HUDEP-2 (cell line): ENCODE results near the gene CLEC4A.
"Not testable (repeated sequence)": the region's sequence is repeated elsewhere in the genome, so short reads cannot be mapped to it uniquely, and the experiment has no call there.

ENCODE experiments used
- DNase-seq, 76 experiments: peaks; one replicate each; lab custom pipeline; 2025; ENCODE audit not compliant: unreplicated experiment in 76 of 76; lab: John Stamatoyannopoulos, UW

The CLEC4A gene

DNA sequence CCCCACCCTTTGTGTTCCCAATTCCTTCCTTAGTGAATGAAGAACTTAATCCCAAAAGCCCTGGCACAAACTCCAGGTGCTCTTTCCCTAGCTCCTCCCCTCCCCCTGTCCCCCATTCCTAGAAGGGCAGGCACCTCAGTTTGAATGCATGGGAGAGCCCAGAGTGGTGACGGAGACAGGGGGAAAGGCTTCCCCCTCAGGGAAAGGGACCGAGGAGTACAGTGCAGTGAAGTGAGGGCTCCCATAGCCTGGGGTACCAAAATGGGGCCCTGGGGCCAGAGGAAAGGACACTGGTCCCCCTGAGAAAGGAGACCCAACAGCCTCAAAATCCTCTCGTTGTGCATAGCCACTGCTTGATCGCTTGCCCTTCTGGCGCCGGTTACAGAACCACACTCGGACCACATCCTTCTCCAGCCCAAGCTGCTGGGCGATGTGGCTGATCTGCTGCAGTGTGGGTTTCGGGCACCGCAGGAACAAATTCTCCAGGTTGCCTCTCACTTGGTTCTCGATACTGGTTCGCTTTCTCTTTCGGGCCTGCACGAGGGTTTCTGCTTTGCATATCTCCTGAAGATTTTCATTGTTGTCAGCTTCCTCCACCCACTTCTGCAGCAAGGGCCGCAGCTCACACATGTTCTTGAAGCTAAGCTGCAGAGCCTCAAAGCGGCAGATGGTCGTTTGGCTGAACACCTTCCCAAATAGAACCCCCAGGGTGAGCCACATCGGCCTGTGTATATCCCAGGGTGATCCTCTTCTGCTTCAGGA is 10.4 kb downstream of the CLEC4A start:
- DNase-seq = not testable (repeated sequence)

DNA sequence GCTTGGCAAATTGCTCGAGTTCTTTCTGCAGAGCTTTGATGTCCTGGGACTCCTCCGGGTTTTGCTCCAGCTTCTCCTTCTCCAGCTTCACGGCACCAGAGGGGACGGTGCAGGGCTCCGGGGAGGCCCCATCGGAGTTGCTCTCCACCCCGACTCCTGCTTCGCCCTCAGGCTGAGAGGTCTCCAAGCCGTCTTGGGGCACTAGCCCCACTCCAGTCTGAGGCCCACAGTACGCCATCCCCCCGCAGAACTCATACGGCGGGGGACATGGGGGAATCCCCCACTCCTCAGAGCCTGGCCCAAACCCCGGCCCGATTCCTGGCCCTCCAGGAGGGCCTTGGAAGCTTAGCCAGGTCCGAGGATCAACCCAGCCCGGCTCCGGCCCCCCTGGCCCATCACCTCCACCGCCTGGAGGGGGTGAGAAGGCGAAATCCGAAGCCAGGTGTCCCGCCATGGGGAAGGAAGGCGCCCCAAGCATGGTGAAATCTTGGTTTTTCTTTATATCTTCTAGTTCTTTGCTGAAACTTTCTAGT is 11.0 kb downstream of the CLEC4A start:
- not testable (repeated sequence) for DNase-seq

- not testable (repeated sequence) for DNase-seq
Measured at GRCh38 chr12:8141647-8142046, 18.2 kb downstream of the CLEC4A start.

- no peak for DNase-seq
Measured at GRCh38 chr12:8143261-8143660, 19.8 kb downstream of the CLEC4A start.

DNA sequence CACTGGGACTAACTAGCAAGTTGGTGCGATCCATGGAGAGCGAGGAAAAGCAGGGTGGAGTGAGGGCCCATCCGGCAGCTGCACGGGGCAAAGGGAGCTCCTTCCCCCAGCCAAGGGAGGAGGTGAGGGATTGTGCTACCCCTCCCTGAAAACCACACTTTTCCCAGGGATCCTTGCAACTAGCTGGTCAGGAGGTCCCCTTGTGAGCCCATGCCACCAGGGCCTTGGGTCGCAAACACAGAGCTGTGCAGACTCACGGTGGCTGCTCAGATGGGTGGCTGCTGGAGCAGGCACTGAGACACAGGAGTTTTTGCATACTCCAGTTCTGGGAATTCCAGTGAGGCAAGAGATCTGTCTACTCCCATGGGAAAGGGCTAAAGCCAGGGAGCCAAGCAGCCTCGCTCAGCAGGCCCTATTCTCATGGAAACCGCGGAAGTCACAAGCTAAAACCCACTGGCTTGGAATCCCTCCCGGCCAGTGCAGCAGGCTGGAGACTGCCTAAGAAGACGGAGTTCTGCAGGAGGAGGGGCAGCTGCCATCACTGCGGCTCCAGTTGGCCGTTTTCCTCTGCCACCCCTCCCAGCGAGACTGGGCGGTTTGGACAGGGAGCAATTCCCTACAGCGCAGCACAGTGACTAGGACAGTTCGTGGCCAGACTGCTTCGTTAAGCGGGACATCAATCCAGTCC is 22.5 kb downstream of the CLEC4A start:
- no peak for DNase-seq

- DNase-seq = no peak
Measured at GRCh38 chr12:8146442-8146771, 23.0 kb downstream of the CLEC4A start.

DNA sequence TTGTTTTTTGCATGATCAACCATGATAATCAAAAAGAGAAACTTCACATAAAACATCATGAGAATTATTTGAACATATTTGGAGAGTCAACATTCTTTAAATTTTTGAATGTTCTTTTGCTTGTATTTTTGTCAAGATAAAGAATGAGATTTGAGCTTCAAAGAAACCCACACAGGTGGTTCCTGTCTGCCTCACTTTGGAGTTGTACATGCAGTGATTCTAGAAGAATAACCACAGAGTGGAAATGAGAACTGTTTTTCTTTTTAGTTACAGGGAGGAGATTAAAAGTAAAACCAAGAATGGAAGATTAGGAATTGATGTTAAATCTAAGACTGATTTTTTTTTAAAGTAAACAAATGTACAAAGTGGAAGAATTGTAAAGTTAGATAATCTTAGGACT is 31.1 kb downstream of the CLEC4A start:
- DNase-seq = no peak

- no peak for DNase-seq
Measured at GRCh38 chr12:8156416-8156815, 33.0 kb downstream of the CLEC4A start.

GRCh38 chr12:8156845-8157244 is 33.4 kb downstream of the CLEC4A start, which contains the start of gene ZNF705A:
TSS of gene ZNF705A (plus strand) at chr12:8157015. CDS start at chr12:8172626, 15,611 bp downstream.
- no peak for DNase-seq

- DNase-seq = no peak
Measured at GRCh38 chr12:8157484-8158198, 34.2 kb downstream of the CLEC4A start.

DNA sequence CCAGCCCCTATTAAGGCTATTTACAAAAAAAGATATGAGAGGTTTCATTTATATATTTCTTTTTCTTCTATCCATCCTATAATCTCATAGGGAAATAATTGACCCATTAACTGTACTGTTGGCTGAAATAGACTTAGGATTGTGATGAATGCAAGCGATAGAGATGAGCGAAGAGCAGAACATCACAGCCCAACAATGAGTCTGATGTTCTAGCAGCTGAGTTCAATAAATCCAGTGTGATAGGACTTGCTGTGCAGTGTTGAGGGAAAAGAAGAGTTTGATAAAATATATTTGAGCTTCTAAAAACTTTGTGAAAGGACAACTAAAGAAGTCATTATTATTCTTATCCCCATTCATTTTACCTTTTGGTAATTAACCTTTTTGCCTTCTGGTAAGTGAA is 49.5 kb downstream of the CLEC4A start:
- not testable (repeated sequence) for DNase-seq

DNA sequence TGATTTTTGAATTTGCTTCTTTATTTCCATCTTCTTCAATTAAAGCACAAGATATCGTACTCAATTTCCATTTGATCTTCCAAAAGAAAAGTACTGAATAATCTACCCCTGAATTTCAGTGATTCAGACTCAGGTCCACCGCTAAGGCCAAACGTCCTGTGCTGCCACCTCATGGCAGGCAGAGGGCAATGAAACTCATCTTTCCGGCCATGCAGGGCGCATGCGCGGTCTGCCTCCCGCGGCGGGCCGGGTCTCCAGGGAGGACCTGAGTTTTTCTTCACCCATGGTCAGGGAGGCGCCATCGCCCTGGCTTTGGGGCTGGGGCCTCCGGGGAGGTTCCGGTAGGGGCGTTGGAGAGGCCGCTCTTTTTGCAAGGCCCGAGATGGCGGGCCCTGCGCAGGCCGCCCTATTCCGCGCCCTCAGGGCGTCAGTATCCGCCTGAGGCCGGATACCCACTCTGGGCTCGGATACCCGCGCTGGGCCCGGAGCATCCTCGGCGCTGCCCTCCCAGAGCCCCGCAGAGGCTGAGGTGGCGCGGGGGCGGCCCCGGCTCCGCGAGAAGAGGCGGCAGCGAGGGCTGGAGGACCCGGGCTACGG is 56.7 kb downstream of the CLEC4A start:
- DNase-seq = peak in 61 of 76 experiments; percentile 4 to 68 (median 33)

GRCh38 chr12:8181271-8181670 is 57.9 kb downstream of the CLEC4A start:
- DNase-seq = not testable (repeated sequence)

GRCh38 chr12:8182923-8183322 is 59.5 kb downstream of the CLEC4A start:
- not testable (repeated sequence) for DNase-seq

DNA sequence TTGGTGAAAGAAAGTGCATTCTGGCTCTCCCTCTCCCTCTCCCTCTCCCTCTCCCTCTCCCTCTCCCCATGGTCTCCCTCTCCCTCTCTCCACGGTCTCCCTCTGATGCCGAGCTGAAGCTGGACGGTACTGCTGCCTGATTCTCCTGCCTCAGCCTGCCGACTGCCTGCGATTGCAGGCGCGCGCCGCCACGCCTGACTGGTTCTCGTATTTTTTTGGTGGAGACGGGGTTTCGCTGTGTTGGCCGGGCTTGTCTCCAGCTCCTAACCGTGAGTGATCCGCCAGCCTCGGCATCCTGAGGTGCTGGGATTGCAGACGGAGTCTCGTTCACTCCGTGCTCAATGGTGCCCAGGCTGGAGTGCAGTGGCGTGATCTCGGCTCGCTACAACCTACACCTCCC is 59.9 kb downstream of the CLEC4A start:
- not testable (repeated sequence) for DNase-seq

- DNase-seq = not testable (repeated sequence)
Measured at GRCh38 chr12:8184206-8184605, 60.8 kb downstream of the CLEC4A start.

- DNase-seq = not testable (repeated sequence)
Measured at GRCh38 chr12:8188088-8188487, 64.7 kb downstream of the CLEC4A start.
